HG02852 (cell line): ENCODE measurements around the gene COTL1.

Experiments
- ATAC-seq: cut with Tn5 transposase; IDR thresholded peaks from one replicate; pipeline ENCODE4 v1.9.1; 2021; ENCODE audit warnings: mild to moderate bottlenecking, moderate library complexity; ENCODE audit not compliant: unreplicated experiment

The COTL1 gene

GRCh38 chr16:84614968-84615813, 2.7 kb downstream of the COTL1 start:
- ATAC-seq = no peak

- no peak for ATAC-seq
Measured at GRCh38 chr16:84614623-84614967, 3.3 kb downstream of the COTL1 start.

GRCh38 chr16:84614073-84614459, 3.8 kb downstream of the COTL1 start:
- ATAC-seq = no peak

GRCh38 chr16:84613408-84614072, 4.3 kb downstream of the COTL1 start:
- ATAC-seq = no peak

- no peak for ATAC-seq
Measured at GRCh38 chr16:84612686-84613085, 5.2 kb downstream of the COTL1 start.

- ATAC-seq = no peak
Measured at GRCh38 chr16:84611041-84611440, 6.8 kb downstream of the COTL1 start.

- ATAC-seq = no peak
Measured at GRCh38 chr16:84610376-84610775, 7.5 kb downstream of the COTL1 start.

- ATAC-seq = no peak
Measured at GRCh38 chr16:84609563-84610177, 8.2 kb downstream of the COTL1 start.

GRCh38 chr16:84608282-84608681, 9.6 kb downstream of the COTL1 start:
- ATAC-seq = no peak

- peak; percentile 57 for ATAC-seq
Measured at GRCh38 chr16:84607694-84608093, 10.2 kb downstream of the COTL1 start.

- no peak for ATAC-seq
Measured at GRCh38 chr16:84607061-84607460, 10.8 kb downstream of the COTL1 start.

- ATAC-seq = no peak
Measured at GRCh38 chr16:84606081-84606875, 11.6 kb downstream of the COTL1 start.

GRCh38 chr16:84605339-84605848, 12.5 kb downstream of the COTL1 start:
- no peak for ATAC-seq

- ATAC-seq = no peak
Measured at GRCh38 chr16:84604477-84605013, 13.3 kb downstream of the COTL1 start.

- ATAC-seq = no peak
Measured at GRCh38 chr16:84603940-84604339, 13.9 kb downstream of the COTL1 start.

GRCh38 chr16:84603140-84603816, 14.6 kb downstream of the COTL1 start:
- no peak for ATAC-seq

GRCh38 chr16:84600343-84601229, 17.3 kb downstream of the COTL1 start:
- peak; percentile 65 for ATAC-seq

GRCh38 chr16:84599521-84600202, 18.2 kb downstream of the COTL1 start:
- ATAC-seq = peak; percentile 48

- no peak for ATAC-seq
Measured at GRCh38 chr16:84598360-84598759, 19.5 kb downstream of the COTL1 start.
